ENCODE results near the gene CCDC7.
"Not testable (repeated sequence)": the region's sequence is repeated elsewhere in the genome, so short reads cannot be mapped to it uniquely, and the experiment has no call there.

The CCDC7 gene

GRCh38 chr10:32445740-32446535 lies at the start of gene CCDC7:
Gene CCDC7, plus strand, starts transcription at chr10:32446140. Its CDS starts 5,503 bp downstream, at chr10:32451643.
- DNase-seq (ENCODE audit: low read depth) = peak; percentile 89

GRCh38 chr10:32397163-32397562 lies 48.8 kb upstream of the CCDC7 start:
- not testable (repeated sequence) for DNase-seq (ENCODE audit: low read depth)

GRCh38 chr10:32399720-32400119 lies 46.2 kb upstream of the CCDC7 start:
- not testable (repeated sequence) for DNase-seq (ENCODE audit: low read depth)

- DNase-seq (ENCODE audit: low read depth) = no peak
Observed at GRCh38 chr10:32400961-32401360, 45.0 kb upstream of the CCDC7 start.

GRCh38 chr10:32402499-32402898 lies 43.4 kb upstream of the CCDC7 start:
- DNase-seq (ENCODE audit: low read depth) = no peak

- no peak for DNase-seq (ENCODE audit: low read depth)
Observed at GRCh38 chr10:32403091-32403490, 42.8 kb upstream of the CCDC7 start.

GRCh38 chr10:32408690-32409089 lies 37.2 kb upstream of the CCDC7 start:
- DNase-seq (ENCODE audit: low read depth) = no peak

GRCh38 chr10:32409741-32410140 lies 36.2 kb upstream of the CCDC7 start:
- DNase-seq (ENCODE audit: low read depth) = peak; percentile 4

- DNase-seq (ENCODE audit: low read depth) = no peak
Observed at GRCh38 chr10:32410569-32410968, 35.4 kb upstream of the CCDC7 start.

- peak; percentile 4 for DNase-seq (ENCODE audit: low read depth)
Observed at GRCh38 chr10:32411797-32412498, 34.0 kb upstream of the CCDC7 start.

- peak; percentile 72 for DNase-seq (ENCODE audit: low read depth)
Observed at GRCh38 chr10:32412499-32412853, 33.5 kb upstream of the CCDC7 start.

- DNase-seq (ENCODE audit: low read depth) = peak; percentile 97
Observed at GRCh38 chr10:32413513-32413912, 32.4 kb upstream of the CCDC7 start.

GRCh38 chr10:32415361-32415760 lies 30.6 kb upstream of the CCDC7 start:
- no peak for DNase-seq (ENCODE audit: low read depth)

- peak; percentile 89 for DNase-seq (ENCODE audit: low read depth)
Observed at GRCh38 chr10:32417911-32418547, 27.9 kb upstream of the CCDC7 start.

- no peak for DNase-seq (ENCODE audit: low read depth)
Observed at GRCh38 chr10:32418572-32418971, 27.4 kb upstream of the CCDC7 start.

GRCh38 chr10:32419615-32420014 lies 26.3 kb upstream of the CCDC7 start:
- DNase-seq (ENCODE audit: low read depth) = peak; percentile 26

GRCh38 chr10:32426186-32426585 lies 19.8 kb upstream of the CCDC7 start:
- no peak for DNase-seq (ENCODE audit: low read depth)

- no peak for DNase-seq (ENCODE audit: low read depth)
Observed at GRCh38 chr10:32433542-32433941, 12.4 kb upstream of the CCDC7 start.

- DNase-seq (ENCODE audit: low read depth) = no peak
Observed at GRCh38 chr10:32436215-32436614, 9.7 kb upstream of the CCDC7 start.

- no peak for DNase-seq (ENCODE audit: low read depth)
Observed at GRCh38 chr10:32437334-32437733, 8.6 kb upstream of the CCDC7 start.

- DNase-seq (ENCODE audit: low read depth) = no peak
Observed at GRCh38 chr10:32445036-32445435, 904 bp upstream of the CCDC7 start.

- no peak for DNase-seq (ENCODE audit: low read depth)
Observed at GRCh38 chr10:32446536-32447406, 831 bp downstream of the CCDC7 start.

Measured in iris pigment epithelial cell (primary cell).